GM23248 (cell line): ENCODE results near the gene RUVBL2.

Experiments
- EZH2 ChIP-seq: fragments of 200-600 bp; sonication (generic); IDR thresholded peaks from 2 replicates; pipeline ENCODE4 v1.6.1; 2018; ENCODE audit warnings: antibody characterized with exemption, mild to moderate bottlenecking; ENCODE audit not compliant: insufficient read depth, poor library complexity, severe bottlenecking
- EZH2phosphoT487 ChIP-seq: fragments of 200-600 bp; sonication (generic); IDR thresholded peaks from 2 replicates; pipeline ENCODE4 v1.6.1; 2018; ENCODE audit warnings: antibody characterized with exemption, moderate library complexity, mild to moderate bottlenecking, low read depth; ENCODE audit not compliant: insufficient read depth

DNA sequence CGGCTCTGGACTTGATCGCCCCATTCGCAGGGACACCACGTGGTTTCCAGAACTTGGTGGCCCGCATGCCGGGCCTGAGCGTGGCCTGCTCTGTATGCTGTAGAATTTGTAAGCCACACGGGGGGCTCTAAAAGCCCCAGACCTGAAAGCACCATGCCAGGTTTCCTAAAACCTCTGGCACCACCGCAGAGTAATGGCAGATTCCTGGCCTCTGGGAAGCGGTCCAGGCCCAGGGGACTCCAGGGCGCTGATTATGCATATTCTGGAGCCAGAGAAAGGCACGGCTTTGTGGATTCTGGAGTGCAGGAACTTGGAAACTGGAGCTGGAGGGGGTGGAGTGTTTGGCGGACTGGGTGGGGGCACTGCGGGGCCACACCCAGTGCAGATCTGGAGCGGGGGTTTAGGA, 24.9 kb upstream of the RUVBL2 start:
- no peak for TF ChIP-seq EZH2
- TF ChIP-seq EZH2phosphoT487: no peak
